Effector CD4-positive, alpha-beta T cell (primary cell): ENCODE data around the gene MYBBP1A.

Experiments
- DNase-seq: peaks from one replicate; pipeline ENCODE4 v3.0.0-alpha.2; 2020

MYBBP1A gene

DNA sequence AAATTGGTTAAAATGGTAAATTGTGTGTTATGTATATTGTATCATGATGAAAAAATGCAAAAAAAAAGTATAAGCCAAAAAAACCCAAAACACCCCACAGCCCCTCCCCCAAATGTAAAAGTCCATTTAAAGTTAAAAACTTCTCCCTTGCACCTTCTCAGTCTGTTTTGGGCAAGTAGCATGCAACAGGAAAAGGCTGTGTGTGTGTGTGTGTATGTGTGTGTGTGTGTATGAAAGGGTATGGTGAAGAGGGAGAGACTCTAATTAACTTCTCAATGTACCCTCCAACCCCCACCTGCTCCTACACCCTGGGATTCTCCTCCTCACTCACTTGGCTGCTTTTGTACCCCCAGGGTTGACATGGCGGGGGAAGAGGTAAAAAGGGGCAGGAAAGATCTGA lies 14.4 kb upstream of the MYBBP1A start:
- DNase-seq: no peak

DNA sequence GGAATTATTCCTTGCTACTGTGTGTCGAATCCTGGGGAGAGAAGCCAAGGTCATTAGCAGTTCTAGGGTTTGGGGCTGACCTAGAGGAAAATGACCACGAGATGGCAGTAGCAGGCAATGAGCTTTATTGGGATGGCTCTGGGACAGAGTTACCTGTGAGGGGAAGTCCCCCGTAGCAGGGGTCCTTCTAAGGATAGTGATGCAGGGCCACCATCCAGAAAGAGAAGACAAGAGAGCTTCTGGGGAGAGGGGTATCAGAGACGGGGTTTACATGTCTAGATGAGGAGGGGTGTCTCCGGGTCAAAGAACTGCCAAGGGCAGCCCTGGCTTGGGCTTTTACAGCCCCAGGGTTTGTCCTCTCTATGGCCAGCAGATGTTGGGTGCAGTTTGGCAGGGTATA lies 11.6 kb upstream of the MYBBP1A start:
- DNase-seq: no peak

DNA sequence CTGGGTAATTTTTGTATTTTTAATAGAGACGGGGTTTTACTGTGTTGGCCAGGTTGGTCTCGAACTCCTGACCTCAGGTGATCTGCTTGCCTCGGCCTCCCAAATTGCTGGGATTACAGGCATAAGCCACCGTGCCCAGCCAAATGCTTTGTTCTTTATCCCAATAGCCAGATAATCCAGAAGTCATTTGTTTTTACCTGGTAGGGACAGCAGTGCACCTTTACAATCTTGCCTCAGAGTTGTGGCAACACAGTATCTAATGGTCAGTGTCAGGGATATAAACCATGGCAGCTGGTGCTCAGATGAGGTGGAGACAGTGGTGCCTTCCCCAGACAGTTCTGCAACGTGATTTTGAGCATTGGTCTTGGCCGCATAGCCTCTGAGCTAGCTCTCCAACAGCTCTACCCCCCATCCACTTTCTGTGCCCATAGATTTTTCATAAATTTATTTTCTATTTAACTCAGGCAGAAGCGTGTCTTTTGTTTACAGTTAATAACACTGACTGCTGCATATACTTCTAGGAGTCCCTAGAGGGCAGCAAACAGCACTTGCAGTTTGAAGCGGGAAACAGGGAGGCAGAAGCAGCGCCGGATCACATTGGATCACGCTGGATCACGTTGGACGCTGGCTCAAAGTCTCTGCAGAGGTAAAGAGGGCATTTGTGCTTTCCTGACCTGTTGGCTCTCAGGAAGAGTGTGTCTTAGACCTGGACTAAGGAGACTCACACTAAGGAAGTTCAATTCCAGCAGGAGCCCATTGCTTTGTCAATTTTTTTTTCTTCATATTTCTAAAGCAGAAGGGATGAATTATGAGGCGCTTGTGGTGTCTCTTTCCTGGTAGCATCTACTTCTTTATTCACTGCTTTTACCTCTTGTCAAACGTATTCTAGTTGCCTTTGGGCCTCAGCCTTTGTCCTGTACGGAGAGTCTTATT lies 10.3 kb upstream of the MYBBP1A start:
- peak; percentile 39 for DNase-seq

DNA sequence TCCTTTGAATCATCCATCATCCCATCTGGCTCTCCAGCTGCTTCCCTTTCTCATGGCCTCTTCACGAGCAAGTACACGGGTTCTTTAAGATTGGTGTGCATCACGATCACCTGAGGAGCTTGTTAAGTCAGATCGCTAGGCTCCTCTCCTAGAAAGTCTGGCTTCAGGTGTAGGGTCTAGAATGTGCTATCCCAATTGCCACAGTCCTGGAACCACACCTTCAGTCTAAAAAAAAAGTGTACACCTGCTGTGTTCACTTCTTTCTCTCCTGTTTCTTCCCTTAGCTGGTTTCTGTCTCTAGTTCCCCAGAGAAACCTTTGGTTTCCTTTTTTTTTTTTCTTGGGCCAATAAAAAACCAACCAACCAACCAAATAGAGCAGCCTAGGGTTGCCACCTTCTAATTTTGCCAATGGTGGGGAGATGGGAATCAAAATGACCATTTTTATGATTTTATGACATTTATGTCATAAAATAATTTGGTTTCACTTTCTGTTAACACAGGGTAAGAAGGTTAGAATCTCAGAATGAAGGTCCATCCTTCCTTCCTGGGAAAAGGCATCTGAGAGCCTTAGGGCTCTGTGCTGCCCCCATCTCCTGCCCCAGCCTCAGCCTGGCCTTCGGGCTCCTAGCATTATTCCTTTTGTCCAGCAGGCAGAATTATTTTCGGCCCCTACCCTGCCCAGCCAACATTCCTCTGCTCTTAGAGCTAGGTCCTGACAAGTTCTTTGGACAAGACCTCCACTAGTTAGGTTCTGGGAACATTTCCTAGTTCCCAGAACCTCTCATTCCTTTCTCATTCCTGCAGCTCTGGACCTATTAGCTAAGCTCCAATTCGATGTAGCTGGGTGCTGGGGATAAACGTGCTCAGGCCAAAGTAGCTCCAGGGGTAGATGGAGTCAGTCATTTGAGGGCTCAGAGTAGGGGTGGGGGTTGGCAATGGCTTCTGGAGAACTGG lies 7.1 kb upstream of the MYBBP1A start:
- no peak for DNase-seq

DNA sequence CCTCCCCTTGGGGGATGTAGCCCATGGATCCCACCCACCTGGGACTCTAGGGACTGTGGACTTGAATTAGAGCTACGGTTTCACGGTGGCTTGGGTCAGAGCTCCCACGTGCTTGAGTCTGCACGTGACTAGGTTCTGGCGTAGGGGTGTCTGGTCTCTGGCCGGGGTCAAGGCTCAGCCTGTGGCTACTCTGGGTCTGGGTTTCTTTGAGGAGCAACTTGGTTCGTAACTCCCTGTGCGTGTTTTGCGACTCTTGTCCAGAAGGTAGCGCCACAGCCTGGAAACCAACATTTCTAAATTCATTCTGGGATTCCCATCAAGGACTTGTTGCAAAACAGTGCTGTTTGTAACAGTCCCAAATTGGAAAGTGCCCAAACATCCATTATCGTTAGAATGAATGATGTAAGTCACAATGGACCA lies 5.7 kb upstream of the MYBBP1A start:
- no peak for DNase-seq

DNA sequence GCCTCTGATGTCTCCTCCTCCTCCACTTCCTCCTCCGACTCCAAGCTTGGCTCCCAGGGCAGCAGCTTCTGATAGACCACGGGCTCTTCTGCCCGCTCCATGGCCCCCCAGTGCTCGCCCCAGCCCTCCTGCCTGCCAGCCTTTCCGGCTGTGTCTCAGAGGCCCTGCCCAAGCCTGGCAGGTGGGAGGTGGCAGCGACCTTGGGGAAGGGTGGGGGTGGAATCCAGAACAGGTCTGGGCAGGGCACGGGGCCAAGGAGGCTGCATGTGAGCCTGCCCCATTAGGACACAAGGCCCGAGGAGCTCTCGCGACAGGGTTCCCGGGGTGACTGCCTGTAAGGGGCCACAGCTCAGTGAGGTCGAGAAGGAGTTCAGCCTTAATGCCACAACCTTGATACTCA lies 5.2 kb upstream of the MYBBP1A start, which contains the start of gene GGT6:
GGT6 (minus strand) TSS at position 157 of the 400 bp plus-strand sequence; CDS start at position 101, 56 bp downstream.
- DNase-seq: no peak

DNA sequence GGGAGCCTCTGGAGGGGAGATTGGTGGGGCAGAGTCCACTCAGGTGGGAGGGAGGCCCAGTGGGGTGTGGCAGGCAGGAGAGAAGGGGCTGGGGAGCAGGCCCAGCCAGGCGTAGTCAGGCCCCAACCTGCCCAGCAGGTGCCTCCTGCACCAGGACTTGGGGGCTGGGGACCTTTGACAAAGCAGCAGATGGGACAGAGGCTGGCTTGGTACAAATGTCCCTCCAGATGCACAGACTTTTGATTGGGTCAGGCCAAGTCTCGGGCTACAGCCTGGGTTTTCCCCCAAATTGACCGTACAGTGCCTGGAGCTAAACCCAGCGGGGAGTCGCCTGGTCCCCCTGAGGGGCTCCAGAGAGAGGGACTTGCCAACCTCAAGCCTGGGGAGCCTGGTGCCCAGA lies 4.8 kb upstream of the MYBBP1A start:
- no peak for DNase-seq

DNA sequence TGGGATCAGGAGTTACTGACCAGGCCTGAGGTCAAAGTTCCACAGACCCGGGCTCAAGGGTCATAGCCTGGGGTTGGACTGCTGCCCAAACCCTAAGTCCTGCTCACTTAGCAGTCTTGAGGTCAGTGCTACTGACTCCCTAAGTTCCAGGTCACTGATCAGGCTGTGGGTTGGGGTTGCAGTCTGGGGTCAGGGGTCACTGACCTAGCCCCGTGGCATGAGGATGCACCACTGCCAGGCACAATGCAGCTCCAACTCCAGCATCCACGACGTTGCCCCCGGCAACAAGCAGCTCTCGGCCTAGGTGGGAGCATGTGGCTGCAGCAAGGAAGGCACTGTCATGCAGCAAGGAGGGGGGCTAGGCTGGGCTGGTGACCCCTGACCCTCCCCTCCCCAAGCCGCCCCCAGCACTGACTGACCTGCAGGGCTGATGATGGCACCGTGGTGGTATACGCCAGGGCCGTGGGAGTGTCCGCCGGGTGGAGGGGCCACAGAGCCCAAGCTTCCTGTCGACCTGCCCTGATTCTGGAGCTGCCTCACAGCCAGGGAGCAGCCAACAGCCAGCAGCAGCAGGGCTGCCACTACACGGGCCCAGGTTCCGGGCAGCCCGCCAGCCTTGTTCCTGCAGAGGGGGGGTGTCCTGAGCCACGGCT lies 4.1 kb upstream of the MYBBP1A start:
- DNase-seq: no peak

DNA sequence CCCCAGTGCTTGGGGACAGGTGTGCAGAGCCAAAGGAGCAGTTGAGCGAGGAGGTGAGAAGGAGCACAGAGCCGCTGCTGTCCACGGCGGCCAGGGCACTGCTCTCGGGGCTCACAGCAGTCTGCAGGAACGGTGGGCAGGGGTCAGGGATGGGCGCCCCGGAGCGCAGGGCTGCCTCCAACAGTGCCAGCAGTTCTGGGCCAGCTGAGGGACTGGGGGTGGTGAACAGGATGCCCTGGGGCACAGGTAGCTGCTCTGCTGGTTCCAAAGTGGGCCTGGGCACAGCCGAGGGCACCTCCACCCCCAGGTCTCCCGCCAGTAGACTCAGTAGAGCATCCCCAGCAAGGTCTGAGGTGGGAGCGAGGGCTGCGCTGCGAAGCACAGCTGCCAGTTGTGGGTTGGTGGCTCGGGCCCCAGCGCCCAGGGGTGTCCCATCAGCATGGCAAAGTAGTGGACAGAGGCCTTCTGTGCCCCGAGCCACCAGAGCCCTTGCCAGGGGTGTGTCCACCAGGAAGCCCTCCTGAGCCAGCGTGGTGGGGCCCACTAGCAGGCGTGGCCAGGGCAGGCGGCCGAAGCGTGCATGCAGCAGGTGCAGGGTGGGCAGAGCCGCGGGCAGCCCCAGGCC lies 3.3 kb upstream of the MYBBP1A start:
- no peak for DNase-seq

DNA sequence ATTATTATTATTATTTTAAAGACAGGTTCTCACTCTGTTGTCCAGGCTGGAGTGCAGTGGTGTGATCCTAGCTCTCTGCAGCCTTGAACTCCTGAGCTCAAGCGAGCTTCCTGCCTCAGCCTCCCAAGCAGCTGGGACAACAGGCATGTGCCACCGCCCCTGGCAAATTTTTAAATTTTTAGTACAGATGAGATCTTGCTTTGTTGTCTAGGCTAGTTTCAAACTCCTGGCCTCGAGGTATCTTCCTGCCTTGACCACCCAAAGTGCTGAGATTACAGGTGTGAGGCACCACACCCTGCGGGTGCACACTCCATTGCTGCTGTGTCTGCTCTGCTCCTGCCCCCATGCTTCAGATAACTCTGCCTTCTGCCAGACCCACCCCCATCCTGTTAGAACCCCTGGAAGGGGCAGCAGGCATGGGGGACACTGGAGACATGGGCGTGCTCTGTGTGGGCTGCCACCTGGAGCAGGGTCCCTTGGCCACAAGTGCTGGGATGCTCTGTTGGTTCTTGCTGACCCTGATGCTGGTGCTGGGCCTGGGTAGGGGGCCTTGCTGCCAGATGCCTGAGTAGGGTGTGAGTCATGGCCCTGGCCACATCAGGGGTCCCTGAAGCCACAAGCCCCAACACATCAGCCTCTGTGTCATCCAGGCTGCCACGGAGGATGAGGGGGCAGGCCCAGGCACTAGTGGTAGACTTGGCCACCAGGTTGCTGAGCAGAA lies 2.6 kb upstream of the MYBBP1A start:
- no peak for DNase-seq

DNA sequence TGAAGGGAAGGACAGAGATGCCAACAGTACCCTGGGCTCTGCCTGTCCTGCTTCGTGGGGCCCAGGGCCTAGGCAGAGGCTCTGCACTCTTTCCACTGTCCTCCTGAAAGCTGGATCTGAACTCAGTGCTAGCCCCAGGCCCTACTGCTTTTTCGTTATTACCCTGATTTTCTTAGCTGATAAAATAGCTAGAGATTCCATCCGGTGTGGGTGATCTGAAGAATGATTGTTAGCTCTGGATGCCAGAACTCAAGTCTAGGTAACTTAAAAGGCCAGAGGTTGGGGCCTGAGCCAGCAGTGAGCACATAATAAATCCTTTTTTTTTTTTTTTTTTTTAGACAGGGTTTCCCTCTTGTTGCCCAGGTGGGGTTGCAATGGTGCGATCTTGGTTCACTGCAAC lies 1.8 kb upstream of the MYBBP1A start:
- no peak for DNase-seq

DNA sequence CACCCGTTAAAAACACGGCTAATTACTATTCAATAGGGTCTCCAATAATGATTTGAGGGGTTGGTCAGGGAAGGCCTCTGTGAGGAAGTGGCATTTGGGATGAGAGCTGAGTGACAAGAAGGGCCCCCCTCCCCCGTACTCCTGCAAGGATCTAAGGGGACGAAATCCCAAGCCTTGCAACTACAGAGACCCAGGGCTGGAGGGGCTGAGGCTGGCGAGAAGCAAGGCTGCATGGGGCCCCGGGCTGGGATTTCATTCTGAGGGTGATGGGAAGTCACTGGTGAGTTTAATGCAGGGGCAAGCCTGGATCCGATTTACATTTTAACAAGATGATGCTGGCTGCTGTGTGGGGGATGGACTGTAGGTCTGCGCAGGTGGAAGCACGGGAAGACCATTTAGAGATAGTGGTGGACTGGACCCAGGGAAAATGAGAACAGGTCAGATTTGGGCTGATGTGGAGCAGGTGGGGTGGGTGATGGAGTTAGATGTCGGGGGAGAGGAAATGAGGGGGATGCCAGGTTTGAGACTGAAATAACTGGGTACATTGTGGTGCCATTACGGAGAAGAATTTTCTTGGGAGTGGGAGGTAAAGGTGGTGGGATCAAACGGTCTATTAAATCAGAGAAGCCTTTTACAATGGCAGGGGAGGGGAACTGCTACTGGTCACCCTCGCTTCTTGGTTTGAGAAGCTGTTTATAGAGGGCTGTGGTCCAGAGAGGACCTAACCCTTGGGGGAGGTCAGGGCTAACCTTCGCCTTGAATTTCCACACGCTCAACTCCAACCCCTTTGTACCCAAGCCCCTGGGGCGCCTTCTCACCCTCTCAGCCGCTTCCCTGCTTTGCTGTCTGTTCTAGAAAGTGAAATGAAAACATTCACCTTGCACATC lies 932 bp upstream of the MYBBP1A start:
- DNase-seq: no peak

DNA sequence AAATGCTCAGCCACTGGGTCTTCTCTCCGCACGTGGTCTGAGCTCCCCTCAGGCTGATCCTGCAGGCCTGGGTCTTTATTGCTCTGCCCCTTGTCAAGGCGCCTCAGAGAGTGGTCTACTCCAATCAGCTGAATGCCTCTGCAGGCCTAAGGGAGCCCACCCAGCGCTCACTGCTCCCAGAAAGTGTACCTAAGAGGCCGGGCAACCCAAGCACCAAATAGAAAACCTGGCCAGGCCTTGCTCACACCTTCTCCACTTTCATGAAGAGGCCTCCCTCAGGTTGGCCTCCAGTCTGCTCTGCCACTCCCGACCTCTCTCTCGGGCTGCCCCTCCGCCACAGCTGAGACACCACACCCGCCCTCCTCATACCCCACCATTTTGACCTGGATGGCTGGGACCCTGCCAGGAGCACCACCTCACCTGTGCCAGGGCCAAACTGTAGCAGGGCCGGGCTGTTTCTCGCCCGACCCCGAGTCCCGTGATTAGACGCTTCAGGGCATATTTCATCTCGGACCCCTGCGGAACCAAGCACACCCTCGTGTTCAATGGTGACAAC lies 665 bp downstream of the MYBBP1A start:
- DNase-seq: no peak

DNA sequence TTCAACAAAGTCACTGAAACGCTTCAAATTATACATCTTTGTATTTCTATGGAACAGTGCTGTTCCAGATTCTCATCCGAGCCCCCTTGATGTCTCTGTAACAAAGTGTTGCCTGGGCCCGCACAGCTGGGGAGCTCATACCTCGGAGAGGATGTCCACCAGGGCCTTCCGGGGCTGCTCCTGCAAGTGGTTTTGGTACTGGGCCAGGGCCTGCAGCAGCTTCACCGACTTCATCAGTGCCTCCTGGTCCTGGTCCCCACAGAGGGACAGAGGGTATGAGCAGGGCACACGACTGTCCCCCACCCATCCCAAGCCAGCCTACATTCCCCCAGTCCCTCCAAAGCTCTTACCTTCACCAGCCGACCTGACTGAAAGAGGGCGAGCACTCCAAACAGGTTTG lies 1.5 kb downstream of the MYBBP1A start:
- DNase-seq: no peak

DNA sequence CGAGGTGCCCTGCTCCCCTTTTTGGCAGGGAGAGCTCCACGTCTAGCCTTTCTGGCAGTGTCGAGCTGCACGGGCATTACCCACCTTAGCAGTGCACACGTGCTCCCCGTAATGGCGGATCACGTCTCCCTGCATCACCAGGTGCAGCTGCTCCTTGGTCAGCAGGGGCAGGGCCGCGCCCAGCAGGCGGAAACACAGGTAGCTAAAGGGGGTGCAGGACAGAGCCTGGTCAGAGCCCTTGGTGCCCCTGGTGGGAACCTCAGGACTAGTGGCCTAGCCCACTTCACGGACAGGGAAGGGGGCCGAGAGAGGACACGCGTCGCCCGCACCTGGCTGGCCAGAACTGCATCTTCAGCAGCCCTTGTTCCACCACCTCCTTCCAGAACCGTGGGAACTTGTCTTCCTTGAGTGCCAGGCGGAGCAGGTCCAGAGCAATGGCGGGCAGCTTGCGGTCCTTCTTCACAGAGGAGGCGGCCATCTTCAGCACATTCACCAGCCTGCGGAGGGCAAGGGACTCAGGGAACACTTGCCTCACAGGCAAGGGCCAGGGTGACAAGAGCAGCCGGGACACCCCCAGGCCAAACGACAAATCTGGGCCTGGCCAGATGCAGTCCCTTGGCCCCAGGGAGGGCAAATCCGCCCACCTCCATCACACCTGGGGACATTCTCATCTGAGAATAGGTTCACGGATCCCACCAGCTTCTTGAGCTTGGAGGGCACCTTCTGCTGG lies 3.2 kb downstream of the MYBBP1A start:
- no peak for DNase-seq

DNA sequence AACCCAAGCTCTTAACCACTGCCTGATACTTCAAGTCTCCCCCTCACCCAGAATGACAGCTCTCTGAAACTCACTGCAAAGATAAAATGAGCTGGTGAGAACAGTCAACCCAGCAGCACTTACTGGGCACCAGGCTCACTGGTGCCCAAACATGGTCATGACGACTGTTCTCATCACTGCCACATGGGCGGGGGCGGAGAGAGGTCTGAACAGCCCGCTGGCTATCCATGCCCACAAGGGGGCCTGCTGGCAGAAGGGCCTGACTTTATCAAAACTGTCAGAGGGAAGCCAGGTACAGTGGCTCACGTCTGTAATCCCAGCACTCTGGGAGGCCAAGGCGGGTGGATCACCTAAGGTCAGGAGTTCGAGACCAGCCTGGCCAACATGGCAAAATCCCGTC lies 4.0 kb downstream of the MYBBP1A start:
- DNase-seq: no peak

DNA sequence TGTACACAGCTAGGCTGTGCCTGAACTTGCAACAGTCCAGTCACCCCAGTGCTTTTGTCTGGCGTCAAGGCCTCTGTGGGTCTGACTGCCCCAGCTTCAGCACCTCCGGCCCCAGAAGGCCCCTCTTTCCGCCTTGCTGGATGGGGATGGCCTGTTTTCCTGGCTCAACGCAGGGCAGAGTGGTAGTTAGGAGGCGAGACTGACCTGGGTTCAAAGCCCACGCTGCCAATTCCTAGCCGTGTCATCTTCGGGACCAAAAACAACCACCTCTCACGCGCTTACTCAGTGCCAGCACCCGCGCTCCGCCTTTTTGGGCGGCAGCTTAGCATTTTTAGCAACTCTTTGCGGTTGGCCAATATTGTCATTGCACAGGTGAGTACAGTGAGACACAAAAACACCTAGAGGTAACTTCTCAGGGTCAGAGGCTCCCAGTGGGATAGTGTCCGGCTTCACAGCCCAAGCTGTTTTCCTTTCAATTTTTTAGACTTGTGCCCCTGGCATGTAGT lies 4.6 kb downstream of the MYBBP1A start:
- DNase-seq: no peak

DNA sequence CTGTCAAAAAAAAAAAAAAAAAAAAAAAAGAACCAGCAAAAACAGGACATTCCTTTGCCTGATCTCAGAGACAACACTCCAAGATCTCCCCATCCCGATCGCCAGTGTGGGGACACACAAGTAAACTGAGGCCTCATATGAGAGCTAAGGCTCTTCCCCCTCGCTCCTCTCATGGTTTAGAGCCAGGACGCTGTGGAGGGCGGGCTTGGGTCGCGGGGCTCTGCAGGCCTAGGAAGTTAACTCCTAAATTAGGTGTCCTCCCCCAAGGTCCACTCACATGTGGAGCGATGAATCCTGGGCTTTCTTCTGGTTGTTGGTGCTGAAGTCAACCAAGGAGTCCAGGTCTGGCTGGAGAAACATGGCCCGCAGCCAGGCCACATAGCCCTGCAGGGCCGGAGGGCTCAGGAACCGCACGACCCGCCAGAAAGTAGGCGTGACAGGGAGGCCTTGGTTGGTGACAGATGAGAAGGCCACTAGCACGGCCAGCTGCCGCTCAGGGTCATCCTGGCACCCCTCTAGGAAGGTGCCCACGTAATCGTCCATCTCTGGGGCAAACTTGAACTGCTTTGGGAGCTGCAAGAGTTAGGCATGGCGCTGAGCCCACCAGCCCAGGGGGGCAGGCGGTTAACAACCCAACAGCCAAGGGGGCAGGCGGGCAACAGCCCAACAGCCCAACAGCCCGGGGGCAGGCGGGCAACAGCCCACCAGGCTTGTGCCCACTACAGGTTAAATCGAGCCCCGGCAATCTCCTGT lies 5.2 kb downstream of the MYBBP1A start:
- DNase-seq: no peak
